EL (cell line): Measurements from ENCODE around the gene TADA2B.
"Not testable (repeated sequence)": the region's sequence is repeated elsewhere in the genome, so short reads cannot be mapped to it uniquely, and the experiment has no call there.

Experiments
- DNase-seq: peaks from one replicate; pipeline ENCODE4 v3.0.0-alpha.2; 2016

TADA2B gene

DNA sequence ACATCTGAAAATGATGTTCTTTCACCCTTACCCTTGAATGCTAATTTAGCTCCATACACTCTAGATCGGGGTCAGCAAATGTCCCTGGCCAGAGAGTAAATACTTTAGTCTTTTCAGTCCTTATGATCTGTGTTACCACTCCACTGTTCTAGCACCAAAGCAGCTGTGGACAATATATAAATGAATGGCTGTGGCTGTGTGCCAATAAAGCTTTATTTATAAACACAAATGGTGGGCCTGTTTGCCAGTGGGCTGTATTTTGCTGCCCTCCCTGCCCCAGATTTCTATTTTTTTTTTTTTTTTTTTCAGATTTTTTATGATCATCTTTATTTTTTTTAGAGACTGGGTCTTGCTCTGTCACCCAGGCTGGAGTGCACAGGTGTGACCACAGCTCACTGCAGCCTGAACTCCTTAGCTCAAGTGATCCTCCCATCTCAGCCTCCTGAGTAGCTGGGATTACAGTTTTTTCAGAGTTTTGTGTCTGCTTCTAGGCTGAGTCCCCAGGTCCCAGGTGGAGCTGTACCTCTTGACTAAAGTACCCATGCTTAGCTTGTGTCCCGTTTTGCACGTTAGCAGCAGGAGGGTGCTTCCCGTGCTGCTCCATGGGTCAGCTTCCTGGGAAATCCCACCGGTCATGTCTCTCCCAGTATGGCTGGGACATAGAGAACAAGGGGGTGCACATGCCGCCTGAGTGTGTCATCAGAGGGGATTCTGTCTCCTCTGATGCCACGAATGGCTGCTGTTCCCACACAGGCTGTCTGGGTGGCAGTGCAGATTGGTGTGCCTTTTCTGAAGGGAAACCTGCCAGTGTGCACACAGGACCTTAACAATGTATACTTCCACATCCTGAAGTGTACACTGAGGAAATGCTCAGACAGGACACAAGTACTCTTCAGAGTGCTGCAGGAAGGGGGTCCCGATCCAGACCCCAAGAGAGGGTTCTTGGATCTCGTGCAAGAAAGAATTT lies 40.7 kb downstream of the TADA2B start:
- no peak for DNase-seq

DNA sequence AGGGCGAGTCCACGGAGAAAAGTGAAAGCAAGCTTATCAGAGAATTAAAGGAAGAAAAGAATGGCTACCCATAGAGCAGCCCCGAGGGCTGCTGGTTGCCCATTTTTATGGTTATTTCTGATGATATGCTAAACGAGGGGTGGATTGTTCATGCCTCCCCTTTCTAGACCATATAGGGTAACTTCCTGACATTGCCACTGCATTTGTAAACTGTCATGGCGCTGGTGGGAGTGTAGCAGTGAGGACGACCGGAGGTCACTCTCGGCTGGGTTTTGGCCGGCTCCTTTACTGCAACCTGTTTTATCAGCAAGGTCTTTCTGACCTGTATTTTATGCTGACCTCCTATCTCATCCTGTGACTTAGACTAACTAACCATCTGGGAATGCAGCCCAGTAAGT lies 41.4 kb downstream of the TADA2B start:
- not testable (repeated sequence) for DNase-seq

DNA sequence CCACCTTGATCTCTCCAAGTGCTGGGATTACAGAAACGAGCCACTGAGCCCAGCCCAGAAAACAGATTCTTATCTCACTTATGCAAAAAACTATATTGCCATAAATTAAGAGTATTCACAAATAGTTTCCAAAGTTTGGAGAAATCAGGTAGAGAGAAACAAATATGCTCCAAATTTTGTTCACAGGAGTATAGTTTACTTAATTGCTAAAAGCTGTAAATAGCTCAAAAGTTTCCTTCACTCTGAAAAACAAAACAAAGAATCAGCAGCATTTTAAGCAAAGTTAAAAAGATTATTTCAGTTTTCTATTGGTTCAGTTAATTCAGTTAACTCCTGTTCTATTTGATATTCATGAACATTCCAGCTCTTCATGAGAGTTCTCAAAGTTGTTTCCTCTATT lies 43.2 kb downstream of the TADA2B start:
- DNase-seq = no peak

DNA sequence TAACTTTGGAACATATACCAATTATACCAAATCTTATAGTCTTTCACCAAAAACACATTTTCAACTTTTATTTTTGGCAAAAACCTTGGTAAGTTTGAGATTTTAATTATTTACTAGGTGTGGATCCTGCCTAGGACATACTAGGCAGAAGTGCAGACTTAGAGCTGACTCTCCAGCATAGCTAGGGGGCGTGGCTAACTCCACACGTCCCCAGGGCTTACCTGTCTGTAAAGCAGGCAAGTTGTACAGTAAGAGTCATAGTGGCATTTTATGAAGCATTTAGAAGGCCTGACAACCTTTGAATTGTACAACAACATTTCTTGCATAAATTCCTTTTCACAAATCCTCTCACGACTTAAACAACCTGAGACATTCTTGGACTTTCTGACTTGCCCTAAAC lies 43.9 kb downstream of the TADA2B start:
- no peak for DNase-seq

DNA sequence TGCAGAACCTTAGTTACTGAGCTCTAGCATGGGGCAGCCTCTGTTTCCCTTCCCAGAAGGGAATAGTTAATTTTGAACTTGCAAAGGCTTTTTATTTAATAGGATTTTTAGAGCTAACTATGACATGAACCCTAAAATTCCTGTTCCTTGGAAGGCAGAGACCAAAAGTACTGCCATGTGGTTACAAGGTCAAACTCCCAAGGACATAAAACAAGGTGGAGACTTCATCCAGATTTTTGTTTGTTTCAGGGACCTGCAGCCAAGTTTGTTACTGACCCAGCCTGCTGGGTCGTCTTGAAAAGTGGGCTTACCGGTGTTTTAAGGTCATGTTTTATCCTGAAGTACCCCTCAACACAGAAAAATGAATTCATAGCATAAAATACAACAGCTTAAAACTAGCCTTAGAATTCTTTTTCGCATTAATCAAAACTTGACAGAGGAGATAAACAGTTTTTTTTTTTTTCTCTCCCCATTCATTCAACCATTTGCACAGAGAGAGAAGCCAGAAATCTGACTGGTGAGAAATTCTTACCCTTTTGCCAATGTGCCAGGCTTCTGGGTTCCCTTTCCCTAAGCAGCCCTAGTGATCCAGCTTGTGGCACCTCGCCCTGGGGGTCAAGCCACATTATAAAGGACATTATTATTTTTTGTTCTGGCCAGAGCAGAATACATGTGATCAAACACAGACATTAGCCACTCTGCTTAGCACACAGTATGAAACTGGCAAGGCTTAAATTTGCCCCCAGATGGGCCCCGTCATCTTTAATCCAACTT lies 46.2 kb downstream of the TADA2B start:
- DNase-seq = no peak

DNA sequence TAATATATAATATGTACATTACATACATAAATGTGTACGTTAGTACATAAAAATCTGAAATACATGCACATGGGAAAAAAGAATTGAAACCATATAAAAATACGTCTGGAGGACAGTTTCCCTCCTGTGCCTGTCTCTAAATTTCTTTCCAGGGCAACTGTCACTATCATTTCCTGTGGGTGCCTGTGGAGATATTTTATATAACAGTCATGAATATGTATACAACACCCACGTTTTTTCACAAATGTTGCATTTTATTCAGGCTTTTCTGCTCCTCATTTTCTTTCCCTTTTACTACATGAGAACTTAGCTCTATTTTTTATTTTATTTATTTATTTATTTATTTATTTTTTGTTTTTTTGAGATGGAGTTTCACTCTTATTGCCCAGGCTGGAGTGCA lies 48.9 kb downstream of the TADA2B start:
- no peak for DNase-seq

DNA sequence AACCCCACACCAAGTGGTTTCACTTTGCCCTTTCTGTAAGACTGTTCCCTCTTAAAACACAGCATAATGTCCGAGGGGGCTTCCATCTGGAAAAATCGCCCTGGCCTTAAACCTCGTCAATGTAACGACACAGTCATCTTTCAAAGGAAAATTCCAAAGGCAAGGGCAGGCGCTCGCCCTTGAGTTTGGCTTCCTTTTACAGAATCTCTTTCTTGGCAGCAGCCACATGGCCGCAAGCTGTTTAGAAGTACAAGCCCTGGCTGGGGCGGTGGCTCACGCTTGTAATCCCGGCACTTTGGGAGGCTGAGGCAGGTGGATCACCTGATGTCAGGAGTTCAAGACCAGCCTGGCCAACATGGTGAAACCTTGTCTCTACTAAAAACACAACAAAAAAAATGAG lies 51.7 kb downstream of the TADA2B start:
- DNase-seq = no peak

DNA sequence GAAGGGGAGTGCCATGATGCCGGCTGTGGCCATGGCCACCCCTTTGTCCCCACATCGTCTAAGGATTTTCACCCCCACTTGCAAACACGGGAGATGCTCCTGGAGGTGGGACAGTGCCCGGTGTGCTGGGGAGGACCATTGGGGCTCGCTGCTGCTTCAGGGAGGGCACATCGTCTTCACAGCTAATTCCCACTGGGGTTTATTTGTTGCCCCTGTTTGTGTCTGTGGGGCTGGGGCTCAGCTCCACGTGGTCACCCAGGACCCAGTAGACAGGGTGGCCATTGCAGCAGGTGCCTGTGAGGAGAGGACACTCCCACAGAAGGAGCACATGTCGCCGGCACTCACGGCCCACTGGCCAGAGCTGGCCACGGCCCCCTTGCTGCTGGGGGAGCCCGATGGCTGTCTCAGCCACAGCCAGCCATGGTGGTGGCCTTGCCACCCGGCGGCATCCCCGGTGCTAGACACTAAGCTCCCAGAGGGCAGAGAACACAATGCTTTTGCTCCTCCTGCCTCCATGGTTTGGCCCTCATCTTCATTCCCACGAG lies 52.5 kb downstream of the TADA2B start:
- no peak for DNase-seq

DNA sequence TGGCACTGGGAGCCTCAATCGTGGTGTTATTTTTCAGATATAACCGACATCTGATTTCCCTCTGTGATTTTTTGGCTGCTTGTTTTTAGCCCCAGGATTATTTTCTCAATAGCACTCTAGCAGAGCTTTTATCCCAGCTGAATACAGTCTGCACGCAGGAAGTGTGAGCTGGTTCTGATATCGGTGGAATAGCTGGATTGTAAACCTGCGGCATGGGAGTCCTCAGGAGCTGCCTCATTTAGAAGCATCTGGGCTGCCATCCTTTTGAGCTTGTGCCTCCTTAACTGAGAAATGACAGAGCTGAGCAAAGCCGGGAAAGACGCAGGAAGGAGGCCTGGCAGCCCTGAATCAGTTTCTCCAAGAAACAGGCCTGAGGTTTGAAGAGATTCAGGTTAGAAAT lies 53.1 kb downstream of the TADA2B start:
- no peak for DNase-seq

DNA sequence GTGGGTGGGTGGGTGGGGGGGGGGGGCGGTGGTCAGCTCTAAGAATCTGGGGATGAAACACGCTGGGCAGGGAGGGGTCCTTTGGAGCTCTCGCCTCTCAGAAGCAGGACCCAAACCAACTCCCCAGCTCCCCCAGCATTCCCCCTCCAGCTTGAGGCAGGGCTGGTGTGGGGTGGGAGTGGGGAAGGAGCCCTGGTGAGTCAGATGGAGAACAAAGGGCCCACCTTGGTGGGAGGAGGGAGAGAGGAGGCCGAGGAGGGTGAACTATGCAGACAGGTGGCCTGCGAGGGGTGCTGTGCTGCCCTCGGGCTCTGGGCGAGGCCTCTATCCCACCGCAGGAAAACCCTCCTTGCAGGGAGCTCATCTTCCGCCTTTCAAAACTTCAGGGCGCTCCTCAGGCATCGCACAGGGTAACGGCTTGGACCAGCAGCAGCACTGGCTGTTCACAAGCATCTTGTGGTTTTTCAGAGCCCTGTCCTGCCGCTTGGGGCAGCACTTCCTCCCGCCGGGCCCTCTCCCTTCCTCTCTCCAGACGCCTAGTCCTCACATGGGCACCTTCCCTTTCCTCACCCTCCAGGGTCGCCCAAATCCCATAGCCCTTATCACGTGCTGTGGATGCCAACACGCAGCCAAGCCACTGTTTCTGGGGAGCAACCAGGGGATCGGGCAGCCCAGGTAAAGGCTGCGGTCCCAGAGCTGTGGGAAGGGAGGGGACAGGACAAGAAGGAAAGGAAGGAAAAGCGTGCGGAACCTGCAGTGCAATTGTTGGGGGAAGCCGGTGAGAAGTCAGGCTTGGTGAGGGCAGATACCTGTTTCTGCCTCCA lies 58.7 kb downstream of the TADA2B start:
- peak; percentile 70 for DNase-seq

DNA sequence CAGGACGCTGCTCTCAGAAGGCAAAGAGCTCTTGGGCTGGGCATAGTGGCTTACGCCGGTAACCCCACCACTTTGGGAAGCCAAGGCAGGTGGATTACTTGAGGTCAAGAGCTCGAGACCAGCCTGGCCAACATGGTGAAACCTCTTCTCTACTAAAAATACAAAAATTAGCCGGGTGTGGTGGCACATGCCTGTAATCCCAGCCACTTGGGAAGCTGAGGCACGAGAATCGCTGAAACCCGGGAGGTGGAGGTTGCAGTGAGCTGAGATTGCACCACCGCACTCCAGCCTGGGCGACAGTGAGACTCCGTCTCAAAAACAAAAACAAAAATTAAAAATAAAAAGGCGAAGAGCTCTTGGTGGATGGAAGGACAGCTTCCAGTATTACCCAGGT lies 59.3 kb downstream of the TADA2B start:
- DNase-seq = not testable (repeated sequence)

DNA sequence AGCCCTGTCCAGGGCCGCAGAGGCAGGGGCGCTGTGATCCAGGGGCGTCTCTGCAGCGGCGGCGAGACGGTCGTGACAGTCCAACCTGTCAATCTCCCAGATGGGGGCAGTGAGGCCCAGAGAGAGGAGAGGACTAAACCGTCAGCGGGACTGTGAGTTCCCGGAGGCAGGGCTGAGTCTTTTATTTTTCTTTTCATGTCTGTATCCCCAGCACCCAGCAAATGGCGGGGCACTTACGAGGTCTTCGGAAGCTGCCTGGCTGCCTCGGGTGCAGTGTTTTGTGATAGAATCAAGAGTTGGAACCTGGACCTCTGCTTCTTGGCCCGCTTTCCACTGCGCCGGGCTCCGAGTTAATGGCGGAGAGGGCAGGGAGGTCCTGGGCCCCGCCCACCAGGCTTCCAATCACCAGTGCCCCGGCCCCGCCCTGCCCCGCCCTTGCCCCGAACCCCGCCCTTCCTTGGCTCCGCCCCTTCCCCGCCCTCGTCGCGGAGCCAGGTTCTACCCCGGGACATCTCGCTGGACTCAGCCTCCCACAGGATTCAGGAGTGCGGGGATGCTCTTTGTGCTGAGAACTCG lies 59.9 kb downstream of the TADA2B start:
- peak; percentile 84 for DNase-seq

DNA sequence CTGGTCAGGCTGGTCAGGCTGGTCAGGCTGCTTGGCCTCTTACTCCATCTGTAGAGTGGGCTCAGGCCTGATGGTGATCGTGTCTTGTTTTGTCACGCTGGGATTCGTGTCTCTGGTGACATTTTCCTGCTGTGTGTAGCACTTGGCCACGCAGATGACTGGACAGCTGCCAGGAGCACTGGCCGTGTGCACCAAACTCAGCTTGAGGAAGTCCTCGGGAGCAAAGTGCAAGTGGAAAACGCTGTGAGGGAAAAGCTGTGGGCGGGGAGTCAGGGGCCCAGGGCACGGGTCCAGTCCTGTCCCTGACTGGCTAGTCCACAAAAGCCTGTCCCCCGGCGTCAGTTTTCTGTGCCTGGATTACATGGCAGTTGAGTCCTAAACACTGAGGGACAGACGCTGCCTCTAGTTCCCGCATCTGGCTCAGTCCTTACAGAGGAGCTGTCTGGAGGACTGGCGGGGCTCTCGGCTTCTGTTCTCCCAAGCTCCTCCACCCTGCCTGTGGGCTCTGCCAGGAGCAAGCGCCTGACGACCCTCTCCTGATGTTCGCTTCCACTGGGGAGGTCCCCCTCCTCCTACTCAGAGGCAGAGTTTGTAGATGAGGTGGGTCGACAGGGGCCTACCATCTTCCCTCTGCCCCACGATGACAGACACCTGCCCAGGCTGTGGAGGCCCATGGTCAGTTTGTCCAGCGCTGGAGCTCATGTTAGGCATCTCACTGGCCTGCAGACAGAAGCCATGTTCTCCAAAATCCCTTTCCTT lies 60.6 kb downstream of the TADA2B start:
- no peak for DNase-seq

DNA sequence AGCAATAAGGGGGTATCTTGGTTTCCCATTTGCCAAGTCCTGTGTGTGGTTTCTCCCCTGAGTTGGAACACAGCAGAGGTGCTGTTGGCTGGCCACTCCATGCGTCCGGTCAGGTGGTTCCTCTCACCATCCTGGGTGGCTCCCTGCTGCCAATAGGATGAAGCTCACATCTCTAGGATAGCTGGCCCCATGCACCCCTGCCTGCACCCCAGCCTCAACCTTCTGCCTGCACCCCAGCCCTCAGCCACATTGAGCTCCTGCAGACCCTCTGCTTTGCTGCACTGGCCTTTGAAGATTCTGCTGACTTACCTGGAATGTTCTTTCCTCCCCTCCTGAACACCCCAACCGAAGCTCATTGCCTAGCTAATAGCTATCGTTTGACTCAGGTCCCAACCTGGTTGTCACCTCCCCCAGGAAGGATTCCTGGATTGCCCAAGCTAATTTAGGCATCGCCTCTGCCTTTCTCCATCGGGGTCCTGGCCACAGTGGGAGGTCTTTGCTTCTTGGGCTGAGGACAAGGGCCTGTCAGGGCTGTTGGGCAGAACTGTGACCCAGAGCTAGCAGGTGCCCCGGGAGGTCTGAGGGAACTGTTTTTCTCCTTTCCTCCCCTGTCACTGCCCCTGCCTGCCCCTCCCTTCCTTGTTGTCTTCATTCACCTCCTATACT lies 61.3 kb downstream of the TADA2B start:
- no peak for DNase-seq

DNA sequence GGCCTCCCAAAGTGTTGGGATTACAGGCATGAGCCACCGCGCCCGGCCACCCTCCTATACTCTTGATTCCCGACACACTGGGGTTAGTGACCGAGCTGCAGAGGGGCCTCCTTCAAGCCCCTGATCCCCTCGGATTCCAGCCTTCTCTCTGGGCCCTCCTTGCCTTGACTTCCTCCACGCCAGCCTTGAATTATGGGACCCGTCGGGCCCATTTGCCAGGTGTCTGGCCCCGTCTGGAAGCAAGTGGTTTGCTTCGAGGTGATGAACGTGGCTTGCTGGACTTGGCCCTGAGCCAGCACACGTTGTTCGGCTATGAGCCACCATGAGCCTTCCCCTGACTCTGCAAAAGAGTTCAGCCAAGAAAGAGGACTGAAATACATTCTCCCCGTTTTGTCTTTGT lies 62.1 kb downstream of the TADA2B start:
- no peak for DNase-seq

DNA sequence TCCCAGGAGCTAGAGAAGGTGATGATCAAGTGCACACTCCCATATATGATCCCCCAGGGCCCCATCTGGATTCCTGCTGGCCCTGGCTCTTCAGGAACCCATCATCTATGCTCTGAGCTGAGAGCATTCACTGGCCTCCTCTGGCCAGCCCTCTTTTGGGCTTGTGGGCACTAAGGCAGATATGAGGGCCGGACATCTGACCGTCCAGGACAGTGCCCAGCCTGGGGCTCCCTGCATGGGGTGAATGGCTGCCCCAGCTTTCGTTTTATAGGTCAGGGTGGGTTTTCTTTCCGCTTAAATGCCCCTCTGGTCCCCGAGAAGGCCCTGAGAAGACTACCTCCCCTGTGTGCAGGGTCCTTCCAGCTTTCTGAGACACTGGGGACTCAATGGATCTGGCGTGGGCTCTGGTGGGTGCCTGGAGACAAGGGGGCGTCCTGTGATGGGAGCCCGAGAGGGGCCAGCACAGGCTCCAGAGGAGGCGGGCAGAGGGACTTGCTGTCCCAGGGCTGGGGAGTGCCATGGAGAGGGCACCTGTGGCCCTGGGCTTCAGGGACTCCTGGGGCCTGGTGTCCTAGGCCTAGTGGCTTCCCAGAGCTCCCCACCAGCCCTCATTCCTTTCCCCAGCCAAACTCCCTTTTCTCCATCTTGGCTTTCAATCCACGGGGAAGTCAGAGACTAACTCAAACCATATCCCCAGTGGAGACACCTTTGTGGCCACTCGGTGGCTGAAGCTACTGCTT lies 64.2 kb downstream of the TADA2B start:
- no peak for DNase-seq
